HT1080 (cell line): ENCODE data around the gene NDUFB2. TPM values are rescaled to one million over a fixed set of nuclear protein-coding genes. Genes with fewer than 3 reads are reported as not detected.
"Not testable (repeated sequence)": the region's sequence is repeated elsewhere in the genome, so short reads cannot be mapped to it uniquely, and the experiment has no call there.

Source experiments
- DNase-seq: peaks from one replicate; pipeline ENCODE4 v3.0.0-alpha.2; 2015; ENCODE audit warnings: low read depth
- total RNA-seq: library from RNA; depleted of rRNA; stranded (reverse); fragments of >200 nt; shearing (Covaris generic); gene quantifications from 2 replicates; pipeline ENCODE4 v1.2.3, GENCODE V29; 2014

Gene NDUFB2
- total RNA-seq, 1 experiment from 2014 or later: 165 TPM

- no peak for DNase-seq
Measured at GRCh38 chr7:140672382-140673062, 24.0 kb upstream of the NDUFB2 start, which contains the start of gene ADCK2. TSS of gene ADCK2 (plus strand) at chr7:140672945. CDS start at chr7:140673331, 386 bp downstream.

GRCh38 chr7:140673063-140673773 lies 23.3 kb upstream of the NDUFB2 start:
- DNase-seq: no peak

DNA sequence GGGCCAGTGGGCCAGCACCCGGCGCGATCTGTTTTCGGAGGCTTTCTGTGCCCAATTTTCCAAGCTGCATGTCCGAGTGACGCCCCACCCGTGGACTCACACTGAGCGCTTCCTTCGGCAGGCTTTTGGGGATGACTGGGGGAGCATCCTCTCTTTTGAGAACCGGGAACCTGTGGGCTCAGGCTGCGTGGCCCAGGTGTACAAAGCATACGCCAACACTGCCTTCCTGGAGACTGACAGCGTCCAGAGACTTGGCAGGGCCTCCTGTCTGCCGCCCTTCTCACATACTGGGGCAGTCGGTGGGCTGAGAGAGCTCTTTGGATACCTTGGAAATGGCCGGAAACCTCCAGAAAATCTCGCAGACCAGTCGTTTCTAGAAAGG lies 22.7 kb upstream of the NDUFB2 start:
- no peak for DNase-seq

DNA sequence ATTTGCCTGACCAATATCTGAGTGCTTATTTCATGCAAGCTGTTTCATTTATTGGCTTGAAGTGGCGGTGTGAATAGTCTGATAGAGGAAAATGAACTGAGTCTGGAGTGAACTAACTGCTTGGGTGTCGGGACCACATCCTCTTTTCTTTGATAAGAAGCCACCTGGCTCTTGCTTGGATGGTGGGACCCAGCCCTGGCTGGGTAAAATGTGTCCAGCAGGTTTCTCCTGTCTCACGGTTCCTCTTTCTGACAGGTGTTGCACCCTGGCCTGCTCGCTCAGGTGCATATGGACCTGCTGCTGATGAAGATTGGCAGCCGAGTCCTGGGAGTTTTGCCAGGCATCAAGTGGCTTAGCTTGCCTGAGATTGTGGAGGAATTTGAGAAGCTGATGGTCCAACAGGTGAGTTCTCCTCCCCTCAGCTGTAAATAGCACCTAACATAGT lies 22.1 kb upstream of the NDUFB2 start:
- DNase-seq: no peak

GRCh38 chr7:140674899-140675701 lies 21.4 kb upstream of the NDUFB2 start:
- DNase-seq: peak; percentile 47

DNA sequence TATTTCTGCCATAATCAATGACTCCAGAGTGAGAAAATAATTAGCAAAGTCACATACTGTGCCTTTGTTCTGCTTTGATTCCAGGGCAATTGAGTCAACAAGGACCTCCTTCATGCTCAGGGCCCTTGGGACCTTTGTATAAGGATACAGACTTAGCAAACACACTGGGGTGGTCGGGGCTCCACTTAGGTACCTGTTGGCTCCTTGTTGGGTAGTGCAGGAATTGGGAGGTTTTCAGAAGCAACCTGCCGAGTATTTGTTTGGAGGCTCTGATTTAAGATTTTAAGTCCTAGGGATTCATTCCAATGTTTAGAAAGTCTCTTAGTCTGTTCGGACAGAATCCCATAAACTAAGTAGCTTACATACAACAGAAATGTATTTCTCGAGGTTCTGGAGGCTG lies 20.8 kb upstream of the NDUFB2 start:
- no peak for DNase-seq

GRCh38 chr7:140676306-140676705 lies 20.2 kb upstream of the NDUFB2 start:
- DNase-seq: no peak

- DNase-seq: not testable (repeated sequence)
Measured at GRCh38 chr7:140676956-140677355, 19.6 kb upstream of the NDUFB2 start.

DNA sequence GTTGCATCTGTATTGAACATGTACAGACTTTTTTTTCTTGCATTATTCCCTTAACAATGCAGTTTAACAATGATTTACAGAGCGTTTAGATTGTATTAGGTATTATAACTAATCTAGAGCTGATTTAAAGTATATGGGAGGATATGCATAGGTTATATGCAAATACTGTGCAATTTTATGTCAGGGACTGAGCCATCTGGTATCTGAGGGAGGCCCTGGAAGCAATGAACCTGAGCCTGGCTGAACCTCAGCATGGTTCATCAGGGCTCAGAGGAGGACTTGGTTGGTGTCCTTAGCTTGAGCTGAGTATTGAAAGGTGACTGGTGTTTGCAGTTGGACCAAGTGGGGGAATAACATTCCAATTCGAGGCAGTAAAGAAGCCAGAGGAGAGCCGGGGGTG lies 19.0 kb upstream of the NDUFB2 start:
- no peak for DNase-seq

GRCh38 chr7:140678081-140678815 lies 18.3 kb upstream of the NDUFB2 start:
- no peak for DNase-seq

DNA sequence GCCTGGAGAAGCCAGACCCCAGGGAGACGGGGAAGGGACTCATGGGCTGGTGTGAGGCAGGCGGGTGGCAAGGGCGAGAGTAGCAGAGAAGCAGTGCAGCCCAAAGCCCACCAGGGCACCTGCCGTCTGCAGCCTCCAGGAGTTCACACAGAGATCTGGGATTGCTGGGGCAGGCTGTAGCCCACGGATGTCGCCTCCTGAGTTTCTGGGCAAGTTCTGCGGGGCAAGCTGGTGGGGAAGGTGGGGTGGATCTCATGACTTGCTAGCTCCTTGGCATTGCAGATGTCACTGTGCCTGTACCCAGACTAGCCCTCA lies 17.7 kb upstream of the NDUFB2 start:
- DNase-seq: no peak

DNA sequence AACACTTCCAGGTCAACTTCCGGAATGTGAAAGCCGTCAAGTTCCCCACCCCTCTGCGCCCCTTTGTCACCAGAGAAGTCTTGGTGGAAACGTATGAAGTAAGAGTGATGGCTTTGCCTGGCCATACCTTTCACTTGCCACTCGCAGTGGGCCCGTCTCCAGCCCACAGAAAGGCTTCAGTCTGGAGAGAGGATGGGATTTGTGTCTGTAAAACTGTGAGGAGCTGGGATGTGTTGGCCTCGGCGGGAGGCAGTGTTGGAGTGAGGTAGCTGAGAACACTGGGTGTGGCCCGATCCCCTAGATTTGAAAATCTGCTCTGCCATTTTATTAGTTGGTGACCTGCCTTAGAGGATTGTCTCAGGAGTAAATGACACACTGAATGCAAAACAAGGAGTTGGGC lies 17.3 kb upstream of the NDUFB2 start:
- DNase-seq: no peak

GRCh38 chr7:140680886-140681285 lies 15.6 kb upstream of the NDUFB2 start:
- no peak for DNase-seq

- DNase-seq: no peak
Measured at GRCh38 chr7:140681766-140682165, 14.7 kb upstream of the NDUFB2 start.

GRCh38 chr7:140683657-140684056 lies 12.9 kb upstream of the NDUFB2 start:
- no peak for DNase-seq

- no peak for DNase-seq
Measured at GRCh38 chr7:140684066-140684950, 12.2 kb upstream of the NDUFB2 start.

DNA sequence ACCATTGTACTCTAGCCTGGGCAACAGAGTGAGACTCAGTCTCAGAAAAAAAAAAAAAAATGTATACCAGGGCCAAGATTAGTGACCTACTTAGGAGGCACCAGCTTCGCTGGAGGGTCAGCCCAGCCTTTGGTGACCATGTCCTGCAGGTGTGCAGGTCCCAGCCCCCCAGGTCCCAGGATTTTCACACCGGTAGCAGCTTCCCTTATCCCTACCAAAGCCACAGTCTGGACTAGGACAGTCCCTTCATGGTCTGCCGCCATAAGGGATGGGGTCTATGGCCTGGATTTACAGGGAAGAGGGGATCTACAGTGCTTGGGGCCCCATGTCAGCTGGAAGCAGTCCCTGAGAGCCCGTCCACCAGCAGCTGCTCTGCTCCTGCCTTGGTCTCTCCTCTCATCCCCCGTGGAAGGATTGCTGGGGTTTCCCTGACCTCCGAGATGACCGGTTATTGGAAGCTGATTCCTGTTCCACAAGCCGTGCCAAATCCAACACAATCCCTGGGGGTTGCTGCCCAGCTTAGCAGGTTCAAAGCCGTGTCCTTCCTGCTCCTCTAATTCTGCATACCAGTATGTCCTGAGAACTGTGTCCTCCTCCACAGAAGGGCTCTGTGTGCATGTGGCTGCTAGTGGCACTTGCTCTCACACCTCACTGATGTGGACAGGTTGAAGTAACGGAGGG lies 11.0 kb upstream of the NDUFB2 start:
- no peak for DNase-seq

GRCh38 chr7:140686921-140687320 lies 9.6 kb upstream of the NDUFB2 start:
- DNase-seq: no peak

DNA sequence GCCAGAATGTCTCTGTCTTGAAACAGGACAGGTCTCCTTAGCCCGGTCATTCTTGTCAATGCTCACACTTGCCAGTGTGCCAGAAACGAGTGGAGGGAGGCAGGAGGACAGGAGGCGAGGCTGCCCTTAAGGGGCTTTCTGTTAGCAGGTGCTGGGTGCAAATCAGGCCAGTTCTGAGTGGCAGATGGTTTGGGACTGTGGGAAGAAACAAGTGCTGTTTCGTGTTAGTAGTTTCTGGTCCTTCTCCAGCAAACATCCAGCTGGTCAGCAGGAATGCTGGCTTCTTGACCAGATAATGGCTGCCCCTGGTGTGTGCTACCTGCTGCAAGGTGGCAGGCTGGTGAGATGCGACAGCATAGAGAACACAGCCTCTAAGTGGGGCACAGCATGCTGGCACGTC lies 8.2 kb upstream of the NDUFB2 start:
- no peak for DNase-seq
